Pancreas (tissue), 10 donors: Measurements from ENCODE around the gene DCP1B. TPM values are rescaled to one million over a fixed set of nuclear protein-coding genes. Genes with fewer than 3 reads are reported as not detected.

Experiments used
- ATAC-seq, 4 donors: fragments of 200-7000 bp; cut with Tn5 transposase; one replicate each; pipeline versions ENCODE4 v1.8.0 to v1.9.1; 2020; ENCODE audit warnings: mild to moderate bottlenecking in 4 of 4, moderate library complexity in 4 of 4
- DNase-seq, 6 donors: peaks; one replicate each; pipeline ENCODE4 v3.0.0-alpha.2; 2020
- FAIRE-seq: peaks from 2 replicates; lab custom pipeline; 2012; peaks lifted over from hg19 to GRCh38; lab: Jason Lieb, UNC
- H3K27ac ChIP-seq, 4 donors: fragments of 200-600 bp; sonication (generic); 1 replicate in 3 of 4; 2 replicates in 1 of 4; pipeline versions ENCODE4 v1.5.0 to v1.8.0; 2020
- H3K27me3 ChIP-seq, 4 donors: fragments of 200-600 bp; one replicate each; pipeline ENCODE4 v1.8.0; 2021
- H3K36me3 ChIP-seq, 3 donors: fragments of 200-600 bp; sonication (generic) in 1 of 3; one replicate each; pipeline versions ENCODE4 v1.5.0 to v1.8.0; 2020 to 2021
- H3K4me1 ChIP-seq, 3 donors: fragments of 200-600 bp; one replicate each; pipeline ENCODE4 v1.8.0; 2021
- H3K4me3 ChIP-seq, 4 donors: fragments of 200-600 bp; sonication (generic) in 2 of 4; one replicate each; pipeline versions ENCODE4 v1.5.0 to v1.8.0; 2020 to 2021
- H3K9me3 ChIP-seq, 4 donors: fragments of 200-600 bp; one replicate each; pipeline ENCODE4 v1.8.0; 2021
- CTCF ChIP-seq, 4 donors: fragments of 200-600 bp; sonication (generic) in 3 of 4; IDR thresholded peaks; one replicate each; pipeline versions ENCODE4 v1.5.0 to v1.8.0; 2021; ENCODE audit warnings: antibody characterized with exemption in 4 of 4
- WGBS, 2 donors: extraction: QIAGEN DNeasy Blood & Tissue Kit; methylation state at CpG; one replicate each; pipeline ENCODE4 v1.1.7; 2013; 5-methylcytosine and 5-hydroxymethylcytosine counted together
- intact Hi-C, 3 donors: fragments of 100-400 bp; cut with DNase I; formaldehyde crosslinking; loops; one replicate each; pipeline versions ENCODE4 v1.11.1 to v1.14.2; 2022
- polyA plus RNA-seq, 2 donors: library from polyadenylated mRNA; stranded (reverse); fragments of 200-250 nt; gene quantifications; one replicate each; pipeline ENCODE4 v1.2.3, GENCODE V29; 2013
- total RNA-seq, 6 donors: library from RNA; stranded (reverse); fragmentation: NEBNext Ultra II Directional in 4 of 6; extraction: Animal tissue kit (Norgen Biotek cat#: 25700) in 4 of 6; gene quantifications; one replicate each; pipeline versions ENCODE4 v1.2.1 to v1.2.4, GENCODE V29; 2021 to 2023
- donor health status: healthy with polysubstance abuse.
- donor health status: DM: no; HTN: no; CAD: no; lungs with moderate emphysema.
- donor health status: DM: no; HTN: no; CAD: no.
- donor health status: control.
- donor health status: control.
- donor health status: Bipolar disorder and iron deficiency.
- donor health status: DM: yes; HTN: yes; CAD: no.
- donor health status: DM: no; HTN: no; CAD: no.
- donor health status: DM: no; HTN: no; CAD: no.
- donor health status: DM: yes; HTN: yes; CAD: no.

DCP1B gene
- total and polyA plus RNA-seq, 8 donors: 3.4 to 7.5 (median 6.6) TPM

- H3K4me1 ChIP-seq: no peaks in the 10 kb centered on the region
- no peak overlapping the region for H3K27ac ChIP-seq
- H3K4me3 ChIP-seq: no peak overlapping the region
- FAIRE-seq (no peak), ATAC-seq (no peak), DNase-seq (no peak)
- no peak for TF ChIP-seq CTCF (IDR thresholded peaks at IDR 0.05)
- no peaks in the 10 kb centered on the region for H3K36me3 ChIP-seq
- WGBS, 2 donors: 60 to 68% methylated on average over 5 of the region's 5 CpGs
- no peaks in the 10 kb centered on the region for H3K9me3 ChIP-seq
- no peaks in the 10 kb centered on the region for H3K27me3 ChIP-seq
- intact Hi-C loops: no loop called here
Observed at GRCh38 chr12:2008677-2009076, 4.4 kb upstream of the DCP1B start.

- ATAC-seq (peak; percentile 24 to 50 (median 34)), DNase-seq (peak in 1 of 6 donors; percentile 3), FAIRE-seq (no peak)
- peak overlapping the region; percentile 75 to 87 (median 83) for H3K27ac ChIP-seq
- WGBS, 2 donors: 0 to 1% methylated on average over 13 of the region's 13 CpGs
- peaks cover 6 to 17% (median 11%) of the 10 kb centered on the region in 3 donors for H3K4me1 ChIP-seq
- no peaks in the 10 kb centered on the region for H3K27me3 ChIP-seq
- no peaks in the 10 kb centered on the region for H3K9me3 ChIP-seq
- H3K4me3 ChIP-seq: peak overlapping the region; percentile 83 to 93 (median 84)
- intact Hi-C loops: no loop called here
- TF ChIP-seq CTCF (IDR thresholded peaks at IDR 0.05): no peak
- H3K36me3 ChIP-seq: no peaks in the 10 kb centered on the region
Observed at GRCh38 chr12:2003676-2004112, 563 bp downstream of the DCP1B start.

- Histone ChIP-seq H3K9me3 (no peaks in the 10 kb centered on the region), H3K27me3 (no peaks in the 10 kb centered on the region), H3K36me3 (peaks cover 0 to 13% (median 0%) of the 10 kb centered on the region in 3 donors), H3K27ac (no peak overlapping the region), H3K4me3 (no peak overlapping the region), H3K4me1 (peaks cover 0 to 3% (median 0%) of the 10 kb centered on the region in 3 donors)
- intact Hi-C loops: no loop called here
- FAIRE-seq: no peak
- ATAC-seq: no peak
- no peak for DNase-seq
- no peak for TF ChIP-seq CTCF (IDR thresholded peaks at IDR 0.05)
- 95 to 96% methylated on average over 4 of the region's 4 CpGs for WGBS, 2 donors
Observed at GRCh38 chr12:1995205-1995896, 8.9 kb downstream of the DCP1B start.

- intact Hi-C loops: no loop called here
- ATAC-seq: no peak
- Histone ChIP-seq H3K27ac (no peak overlapping the region), H3K4me3 (no peak overlapping the region), H3K9me3 (no peaks in the 10 kb centered on the region), H3K27me3 (no peaks in the 10 kb centered on the region), H3K36me3 (peaks cover 0 to 13% (median 0%) of the 10 kb centered on the region in 3 donors), H3K4me1 (peaks cover 0 to 3% (median 0%) of the 10 kb centered on the region in 3 donors)
- TF ChIP-seq CTCF (IDR thresholded peaks at IDR 0.05): no peak
- 94 to 100% methylated on average over 1 of the region's 1 CpG for WGBS, 2 donors
- no peak for DNase-seq
- no peak for FAIRE-seq
Observed at GRCh38 chr12:1994429-1995143, 9.7 kb downstream of the DCP1B start.
